CD4-positive, alpha-beta T cell treated with Interleukin-6 at 100 ng/mL for 8 hours (primary cell): Measurements from ENCODE around the gene SAMD1.

ENCODE experiments used
- DNase-seq: peaks from one replicate; pipeline ENCODE4 v3.0.0-alpha.2; 2020; ENCODE audit warnings: mixed read lengths, low spot score

The SAMD1 gene

GRCh38 chr19:14090509-14091080 is at the start of gene SAMD1:
Gene SAMD1 (minus strand): TSS chr19:14090751.
- DNase-seq: peak; percentile 92

DNA sequence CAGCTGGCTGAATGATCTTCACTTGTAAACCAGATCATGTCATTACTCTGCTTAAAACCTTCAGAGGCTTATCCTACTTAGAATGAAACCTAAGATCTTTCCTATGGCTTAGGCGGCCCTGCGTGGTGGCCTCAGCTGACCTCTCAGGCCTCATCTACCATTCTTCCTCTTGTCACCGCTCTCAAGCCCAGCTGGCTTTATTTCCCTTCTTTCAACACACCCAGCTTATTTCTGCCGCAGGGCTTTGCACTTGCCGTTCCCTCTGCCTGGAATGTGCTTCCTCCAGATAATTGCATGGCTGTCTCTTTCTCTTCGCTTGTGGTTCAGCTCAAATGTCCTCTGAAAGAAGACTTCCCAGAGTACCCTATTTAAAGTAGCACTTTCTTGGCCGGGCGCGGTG is 49.4 kb upstream of the SAMD1 start:
- DNase-seq: no peak

GRCh38 chr19:14138576-14139265 is 48.2 kb upstream of the SAMD1 start:
- DNase-seq: no peak

DNA sequence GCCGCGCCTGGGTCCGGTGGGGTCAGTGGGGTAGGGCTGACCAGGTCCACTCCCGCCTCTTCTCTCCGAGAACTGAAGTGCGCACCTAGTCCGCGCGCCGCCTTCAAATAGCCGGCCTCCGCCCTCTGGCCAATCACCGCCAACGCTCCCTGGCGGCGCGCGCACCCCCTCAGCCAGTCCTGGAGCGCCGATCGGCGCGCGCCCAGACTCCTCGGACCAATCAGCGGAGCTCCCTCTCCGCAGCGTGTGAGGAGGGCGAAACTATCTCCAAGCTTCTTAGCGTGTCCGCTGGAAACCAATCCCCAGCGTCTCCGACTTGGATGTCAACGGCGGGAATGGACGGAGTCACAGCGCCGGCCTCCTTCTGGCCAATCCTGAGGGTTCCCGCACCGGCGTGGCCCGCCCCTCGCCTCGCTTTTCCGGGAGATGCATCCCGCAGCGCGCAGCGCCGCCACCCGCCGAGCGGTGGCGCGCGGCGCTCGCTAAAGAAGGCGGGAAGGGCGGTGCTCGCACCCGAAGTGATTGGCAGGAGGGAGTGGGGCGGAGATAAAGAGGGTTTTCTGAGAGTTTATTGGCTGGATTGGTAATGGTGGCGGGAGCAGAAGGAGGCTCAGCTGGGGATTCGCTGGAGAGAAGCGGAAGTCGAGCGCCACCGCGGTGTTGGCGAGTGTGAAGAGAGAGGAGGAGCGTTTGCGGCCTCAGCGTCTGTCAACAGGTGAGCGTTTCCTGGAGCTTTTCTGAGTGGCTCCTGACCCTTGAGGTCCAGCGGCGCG is 46.1 kb upstream of the SAMD1 start, which contains the start of gene ASF1B:
Gene ASF1B, minus strand, starts transcription at position 81 of the 773 bp plus-strand sequence. CDS start 133 bp downstream, outside the sequence.
- peak; percentile 99 for DNase-seq

DNA sequence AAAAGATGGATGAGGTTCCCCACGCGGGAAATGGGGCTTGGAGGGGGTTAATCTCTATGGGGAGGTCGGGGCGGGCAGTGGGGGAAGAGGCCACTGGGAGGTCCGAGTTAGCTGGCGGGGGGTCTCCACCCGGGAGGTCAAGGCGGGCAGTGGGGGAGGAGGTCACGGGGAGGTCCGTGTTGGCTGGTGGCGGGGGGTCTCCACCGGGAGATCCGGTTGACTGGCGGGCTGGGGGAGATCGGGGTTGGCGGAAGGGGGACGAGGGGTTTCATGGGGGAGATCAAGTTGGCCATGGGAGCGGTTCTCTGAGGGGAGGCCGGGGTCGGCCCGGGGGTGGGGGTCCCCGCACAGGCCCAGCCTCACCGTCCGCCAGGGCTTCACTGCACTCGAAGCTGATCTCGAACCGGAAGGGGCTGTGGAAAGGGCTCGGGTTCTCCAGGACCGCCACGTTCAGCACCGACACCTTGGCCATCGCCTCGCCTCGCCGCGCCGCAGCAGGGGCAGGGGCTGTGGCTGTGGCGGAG is 45.5 kb upstream of the SAMD1 start:
- DNase-seq: no peak

DNA sequence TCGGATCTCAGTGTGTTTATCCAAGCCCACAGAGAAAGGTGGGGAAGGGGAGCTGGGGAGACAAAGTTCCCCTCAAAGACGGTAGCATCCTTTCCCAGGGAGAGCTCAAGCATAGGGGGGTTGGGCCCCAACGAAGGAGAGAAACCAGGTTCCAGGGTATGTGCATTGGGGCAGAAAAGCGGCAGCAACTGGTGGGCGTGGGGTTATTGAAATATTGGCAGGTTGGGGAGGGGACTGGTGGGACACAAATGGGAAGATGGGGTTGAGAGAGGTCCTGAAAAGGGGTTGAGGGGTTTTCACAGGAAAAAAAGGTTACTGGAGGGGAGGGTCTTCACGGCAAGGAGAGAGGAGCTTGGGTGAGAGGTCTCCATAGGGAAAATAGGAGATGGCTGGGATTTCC is 44.8 kb upstream of the SAMD1 start:
- DNase-seq: no peak

DNA sequence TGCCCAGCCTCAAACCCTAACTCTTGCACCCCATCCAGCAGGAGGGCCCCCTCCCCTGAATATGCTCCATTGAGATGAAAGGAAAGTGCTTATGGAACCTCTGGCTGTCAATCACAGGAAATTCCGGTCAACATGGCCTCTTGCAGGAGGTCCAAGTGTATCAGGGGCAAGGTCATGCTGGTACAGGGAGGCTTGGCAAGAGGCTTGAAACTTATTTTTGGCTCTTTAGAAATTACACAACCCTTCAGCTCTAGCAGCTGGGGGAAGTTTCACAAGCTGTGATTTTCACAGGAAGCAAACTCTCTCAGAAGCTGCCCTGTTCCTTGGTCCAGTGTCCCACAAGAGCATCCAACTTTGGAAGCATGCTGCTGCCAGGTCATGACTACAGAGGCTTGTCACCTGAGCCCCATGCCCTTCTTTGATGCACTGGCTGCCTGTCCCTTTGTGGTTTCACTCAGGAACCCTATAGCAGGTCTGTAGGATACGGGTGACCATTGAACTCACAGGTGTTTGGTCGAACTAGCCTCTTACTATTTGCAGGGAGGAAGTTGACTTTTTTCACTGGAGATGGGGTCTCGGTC is 37.5 kb upstream of the SAMD1 start:
- no peak for DNase-seq

DNA sequence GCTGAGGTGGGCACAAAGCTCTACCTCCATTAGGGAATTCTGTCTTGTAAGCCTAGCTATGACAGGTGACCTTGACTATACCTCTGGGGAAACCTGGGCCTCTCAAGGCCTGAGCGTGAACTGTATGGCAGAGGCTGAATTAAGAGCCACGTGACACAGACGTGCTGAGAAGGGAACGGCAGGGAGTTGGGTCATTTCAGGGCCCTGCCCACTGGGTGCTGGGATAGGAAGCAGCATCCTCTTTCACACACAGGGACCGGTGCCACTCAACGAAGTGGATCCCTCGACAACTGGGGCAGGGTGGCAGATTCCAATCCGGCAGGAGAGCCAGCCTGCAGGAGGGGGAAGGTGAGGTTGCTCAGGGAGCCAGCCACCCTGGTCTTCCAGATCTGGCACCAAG is 36.6 kb upstream of the SAMD1 start:
- DNase-seq: no peak

DNA sequence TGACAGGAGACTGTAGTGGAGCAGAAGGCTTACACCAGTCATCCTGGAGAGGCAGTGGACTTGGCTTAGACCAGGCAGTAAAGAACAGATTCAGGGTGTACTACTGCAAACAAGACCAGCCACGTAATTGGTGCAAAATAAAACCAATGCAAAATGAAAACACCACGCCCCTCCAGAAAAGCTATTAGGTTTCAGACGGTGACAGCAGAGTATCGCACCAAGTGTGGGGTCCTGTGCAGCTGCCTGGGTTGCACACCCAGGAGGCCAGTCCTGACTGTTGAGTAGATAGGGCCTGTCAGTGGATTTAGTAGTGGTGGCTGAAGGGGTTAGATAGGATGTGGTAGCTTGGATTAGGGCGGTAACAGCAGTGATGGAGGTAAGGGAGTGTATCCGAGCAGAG is 32.4 kb upstream of the SAMD1 start:
- no peak for DNase-seq

DNA sequence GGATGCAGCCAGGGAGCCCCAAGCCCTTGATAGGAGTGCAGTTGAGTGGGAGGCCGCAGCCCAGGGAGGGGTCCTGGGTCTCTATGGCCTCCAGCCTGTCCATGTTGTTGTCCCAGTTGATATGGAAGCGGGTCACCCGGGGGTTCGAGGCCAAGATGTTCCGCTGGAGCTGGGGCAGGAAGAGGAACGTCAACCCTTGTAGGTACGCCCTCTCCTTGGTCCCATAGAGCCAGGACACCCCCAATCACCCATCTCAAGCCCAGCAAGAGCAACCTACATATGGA is 29.9 kb upstream of the SAMD1 start:
- no peak for DNase-seq

- DNase-seq: no peak
These were observed 29.3 kb upstream of the SAMD1 start for GRCh38 chr19:14119644-14120496.

DNA sequence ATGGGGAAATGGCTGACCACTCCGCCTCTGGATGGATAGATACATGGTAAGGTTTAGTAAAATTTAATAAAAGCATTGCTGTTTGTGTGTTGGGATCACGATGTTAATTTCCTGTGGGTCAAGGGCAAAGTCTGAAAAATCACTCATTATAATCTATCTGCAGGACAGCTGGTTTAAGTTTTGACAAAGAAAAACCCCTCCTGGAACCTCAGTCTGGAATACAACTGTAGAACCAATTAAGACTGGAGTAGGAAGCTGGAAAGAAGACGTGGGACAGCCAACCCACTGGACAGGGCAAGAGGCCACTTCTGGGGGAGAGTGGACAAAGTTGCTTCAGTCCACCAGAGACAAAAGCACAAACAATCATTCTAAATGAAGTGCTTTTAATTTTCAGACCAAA is 28.6 kb upstream of the SAMD1 start:
- DNase-seq: no peak

DNA sequence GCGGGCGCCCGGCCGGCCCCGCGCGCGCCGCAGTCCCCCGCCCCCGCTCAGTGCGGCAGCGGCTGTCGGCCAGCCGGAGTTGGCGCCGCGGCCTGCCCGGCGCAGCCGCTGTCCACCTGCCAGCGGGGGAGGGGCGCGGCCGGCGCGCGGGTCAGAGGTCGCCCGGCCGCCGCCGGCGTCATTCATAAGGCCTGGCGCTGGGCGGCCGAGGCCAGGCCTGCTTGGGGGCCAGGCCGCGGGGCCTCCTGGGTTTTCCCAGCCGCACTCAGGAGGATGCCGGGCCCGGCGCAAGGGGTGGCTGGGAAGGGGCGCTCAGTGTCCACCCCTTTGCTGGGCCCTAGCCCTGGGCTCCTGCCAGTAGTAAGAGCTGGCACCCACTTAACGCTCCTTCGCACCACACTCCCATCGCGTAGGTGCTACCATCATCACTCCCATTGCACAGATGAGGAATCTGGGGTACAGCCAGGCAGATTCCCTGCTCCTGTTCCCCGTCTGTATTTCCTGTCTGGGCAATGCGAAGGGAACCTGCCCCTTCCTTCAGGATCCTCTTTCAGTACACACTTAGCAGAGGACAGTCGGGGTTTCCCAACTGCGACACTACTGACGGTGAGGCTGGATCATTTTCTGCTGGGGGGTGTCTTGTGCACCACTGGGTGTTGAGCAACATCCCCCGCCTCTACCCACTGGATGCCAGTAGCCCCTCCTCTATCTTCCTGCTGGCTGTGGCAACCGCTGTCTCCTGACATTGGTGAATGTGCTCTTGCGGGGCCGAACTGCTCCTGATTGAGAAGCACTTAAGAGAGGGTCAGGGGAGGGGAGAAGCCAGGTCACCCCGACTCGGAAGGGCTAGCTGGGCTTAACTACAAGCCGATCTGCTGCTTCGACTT is 27.9 kb upstream of the SAMD1 start:
- DNase-seq: peak; percentile 38

DNA sequence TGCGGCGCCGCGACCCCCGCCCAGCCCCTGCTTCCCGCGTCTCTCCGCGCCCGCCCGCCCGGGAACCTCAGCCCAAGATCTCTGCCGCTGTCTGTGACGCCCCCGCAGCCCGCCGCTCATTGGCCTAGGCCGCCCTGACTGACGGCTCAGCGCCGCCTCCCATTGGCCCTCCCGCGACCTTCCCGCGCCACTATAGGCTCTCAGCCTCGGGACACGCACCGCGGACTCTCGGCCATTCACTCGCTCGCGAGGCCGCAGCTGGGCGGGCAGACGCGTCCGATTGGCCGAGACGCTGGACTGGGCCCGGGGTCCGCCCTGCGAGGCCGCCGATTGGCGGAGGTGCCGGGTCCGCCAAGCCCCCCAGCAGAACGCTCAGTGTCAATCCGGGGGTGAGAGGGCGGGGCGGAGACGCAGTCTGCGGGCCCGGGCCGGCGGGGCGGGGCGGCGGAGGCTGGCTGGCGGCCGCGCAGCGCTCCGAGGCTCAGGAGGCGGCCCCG is 27.2 kb upstream of the SAMD1 start, which contains the start of gene PRKACA:
Gene PRKACA, minus strand, starts transcription at position 95 of the 497 bp plus-strand sequence. CDS start 215 bp downstream, outside the sequence.
- DNase-seq: peak; percentile 99

DNA sequence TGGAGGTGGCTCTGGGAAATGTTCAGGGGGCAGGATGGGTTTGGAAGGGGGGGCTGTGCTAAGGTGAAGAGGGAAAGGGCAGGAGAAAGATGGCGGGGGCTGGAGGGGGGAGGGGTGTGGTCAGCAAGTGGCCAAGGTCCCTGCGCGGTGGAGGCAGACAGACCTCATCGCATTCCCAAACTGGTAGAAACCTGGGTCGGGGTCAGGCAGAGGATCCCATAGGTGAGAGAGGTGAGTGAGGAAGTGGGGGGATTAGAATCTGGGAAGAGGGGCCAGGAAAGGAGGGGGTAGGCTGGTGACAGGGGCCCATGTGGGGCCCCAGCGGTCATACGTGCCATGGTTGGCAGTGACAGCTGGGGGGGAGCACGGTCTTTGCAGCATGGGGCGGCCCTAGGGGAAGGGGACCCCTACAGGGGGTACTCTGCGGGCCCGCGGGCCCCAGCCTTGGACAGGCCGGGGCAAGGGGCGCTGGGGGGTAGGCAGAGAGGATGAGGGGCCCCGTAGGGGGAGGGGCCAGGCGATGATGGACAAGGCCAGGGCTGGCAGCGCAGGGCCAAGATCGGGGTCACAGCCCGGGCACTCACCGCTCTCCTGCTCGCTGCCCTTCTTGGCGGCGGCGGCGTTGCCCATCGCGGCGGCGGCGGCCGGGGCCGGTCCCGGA is 26.5 kb upstream of the SAMD1 start:
- no peak for DNase-seq

- no peak for DNase-seq
These were observed 26.0 kb upstream of the SAMD1 start for GRCh38 chr19:14116525-14116917.

- DNase-seq: no peak
These were observed 25.2 kb upstream of the SAMD1 start for GRCh38 chr19:14115756-14116155.

- peak; percentile 38 for DNase-seq
These were observed 24.3 kb upstream of the SAMD1 start for GRCh38 chr19:14114854-14115253.

DNA sequence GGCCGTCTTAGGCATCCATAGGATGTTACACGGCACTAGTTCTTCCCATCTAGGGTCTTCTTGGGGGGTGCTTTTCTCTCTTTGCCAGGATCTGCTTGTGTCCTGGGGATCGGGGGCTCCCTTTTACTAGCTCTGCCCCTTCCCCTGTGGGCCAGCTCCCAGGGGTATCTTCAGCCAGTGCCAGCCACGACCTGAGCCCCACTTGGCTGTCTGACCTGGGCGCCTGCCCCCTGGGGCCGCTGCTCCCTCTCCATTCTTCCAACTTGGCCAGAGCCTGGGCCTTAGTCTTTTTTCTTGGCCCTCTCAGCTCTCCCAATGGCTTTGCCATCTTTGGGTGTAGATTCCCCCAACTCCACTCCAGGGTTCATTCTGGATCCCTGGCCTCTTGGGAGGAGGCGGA is 23.9 kb upstream of the SAMD1 start:
- no peak for DNase-seq
